HL-60 (cell line): ENCODE results near the gene VENTX.

ENCODE experiments used
- DNase-seq, 2 experiments: peaks; one replicate each; pipeline ENCODE4 v3.0.0-alpha.2; 2010 to 2020; ENCODE audit warnings: low read depth in 1 of 2, low spot score in 1 of 2
- H3K27ac ChIP-seq: fragments of 250-450 bp; sonication (Bioruptor Pico); replicated peaks from 2 replicates; pipeline ENCODE4 v1.5.1; 2020; ENCODE audit warnings: mild to moderate bottlenecking, moderate library complexity
- H3K27me3 ChIP-seq: fragments of 250-450 bp; sonication (Bioruptor Pico); 2 replicates; pipeline ENCODE4 v1.5.1; 2021; ENCODE audit warnings: mild to moderate bottlenecking, moderate library complexity; ENCODE audit not compliant: insufficient read depth, poor library complexity, severe bottlenecking
- H3K4me3 ChIP-seq: replicated peaks from 2 replicates; pipeline ENCODE4 v1.5.1; 2011; ENCODE audit warnings: mild to moderate bottlenecking, control low read depth, low read length; ENCODE audit not compliant: insufficient read depth
- CTCF ChIP-seq: IDR thresholded peaks from one replicate; pipeline ENCODE4 v1.5.1; 2011; ENCODE audit warnings: low read length, control low read depth, inconsistent platforms; ENCODE audit not compliant: insufficient read depth
- GABPA ChIP-seq: IDR thresholded peaks from 2 replicates; pipeline ENCODE4 v1.6.1; 2012; ENCODE audit warnings: low read depth
- POLR2AphosphoS5 ChIP-seq: IDR thresholded peaks from 2 replicates; pipeline ENCODE4 v1.6.1; 2012; ENCODE audit warnings: low read depth
- REST ChIP-seq: IDR thresholded peaks from 2 replicates; pipeline ENCODE4 v1.6.1; 2012; ENCODE audit warnings: low read depth; ENCODE audit not compliant: insufficient replicate concordance
- SPI1 ChIP-seq: IDR thresholded peaks from 2 replicates; pipeline ENCODE4 v1.6.1; 2012; ENCODE audit warnings: low read depth, mild to moderate bottlenecking, borderline replicate concordance

VENTX gene

GRCh38 chr10:133242611-133243356 lies 5.1 kb downstream of the VENTX start:
- TF ChIP-seq REST (no peak), CTCF (no peak), GABPA (no peak), SPI1 (no peak), POLR2AphosphoS5 (no peak)

GRCh38 chr10:133243593-133243992 lies 5.9 kb downstream of the VENTX start:
- Histone ChIP-seq H3K4me3 (no peak overlapping the region), H3K27ac (no peak overlapping the region), H3K27me3 (peaks cover 22% of the 10 kb centered on the region)
- TF ChIP-seq CTCF, result no peak
- no peak for TF ChIP-seq SPI1
- TF ChIP-seq GABPA, result no peak
- no peak for TF ChIP-seq POLR2AphosphoS5
- no peak for TF ChIP-seq REST
- DNase-seq, result no peak

More at GRCh38 chr10:133242611-133243356, 5.1 kb downstream of the VENTX start:
- Histone ChIP-seq H3K27me3 (peaks cover 30% of the 10 kb centered on the region), H3K4me3 (no peak overlapping the region), H3K27ac (no peak overlapping the region)
- DNase-seq, result no peak

- H3K27ac ChIP-seq, result no peak overlapping the region
- TF ChIP-seq POLR2AphosphoS5 (no peak), GABPA (no peak), CTCF (no peak), REST (no peak), SPI1 (no peak)
- H3K27me3 ChIP-seq, result peaks cover 16% of the 10 kb centered on the region
- no peak for DNase-seq
- H3K4me3 ChIP-seq, result no peak overlapping the region
Observed at GRCh38 chr10:133245439-133246235, 8.0 kb downstream of the VENTX start.
